Renal cortex interstitium (tissue), 11 donors: Measurements from ENCODE around the gene CUL5. TPM values are rescaled to one million over a fixed set of nuclear protein-coding genes. Genes with fewer than 3 reads are reported as not detected.
"Not testable (repeated sequence)": the region's sequence is repeated elsewhere in the genome, so short reads cannot be mapped to it uniquely, and the experiment has no call there.

Experiments
- DNase-seq, 11 donors: peaks; one replicate each; pipeline ENCODE4 v3.0.0-alpha.2; 2013; ENCODE audit warnings: low read depth in 9 of 11, low spot score in 4 of 11; ENCODE audit errors: extremely low read depth in 1 of 11
- polyA plus RNA-seq, 3 donors: library from polyadenylated mRNA; unstranded; fragments of 120-200 nt; gene quantifications; one replicate each; pipeline ENCODE4 v1.2.1, GENCODE V29; 2013; ENCODE audit not compliant: insufficient read length in 3 of 3

The CUL5 gene
- polyA plus RNA-seq, 3 donors: 39.5 to 51.6 (median 47.5) TPM

DNA sequence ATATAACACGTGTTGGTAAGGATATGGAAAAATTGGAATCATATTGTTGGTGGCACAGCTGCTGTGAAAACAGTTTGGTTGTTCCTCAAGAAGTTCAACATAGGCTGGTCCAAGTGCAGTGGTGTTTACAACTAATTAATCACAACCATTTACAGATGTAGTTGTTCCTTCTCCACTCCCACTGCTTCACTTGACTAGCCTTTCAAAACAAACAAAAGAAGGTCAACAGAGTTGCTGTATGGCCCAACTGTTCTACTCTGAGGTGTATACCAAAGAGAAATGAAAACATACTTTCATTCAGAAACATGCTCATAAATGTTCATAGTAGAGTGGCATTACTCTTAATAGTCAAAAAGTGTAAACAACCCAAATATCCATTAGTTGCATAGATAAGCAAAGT, 76.1 kb downstream of the CUL5 start:
- DNase-seq: peak in 4 of 11 donors; percentile 3 to 14 (median 8)

DNA sequence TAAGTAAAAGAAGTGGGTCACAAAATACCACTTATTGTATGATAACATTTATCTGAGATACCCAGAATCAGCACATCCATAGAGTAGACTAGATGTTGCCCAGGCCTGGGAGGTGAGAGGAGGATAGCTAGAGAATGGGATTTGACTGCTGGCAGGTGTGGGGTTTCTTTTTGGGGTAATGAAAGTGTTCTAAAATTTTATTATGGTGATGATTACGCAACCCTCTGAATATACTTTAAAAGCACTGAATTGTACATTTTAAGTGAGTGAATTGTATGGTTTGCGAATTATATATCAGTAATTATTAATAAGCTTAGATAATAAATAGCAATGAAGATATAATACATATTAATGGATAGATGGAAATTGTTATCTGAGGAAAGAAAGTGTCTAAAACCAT, 77.0 kb downstream of the CUL5 start:
- no peak for DNase-seq

DNA sequence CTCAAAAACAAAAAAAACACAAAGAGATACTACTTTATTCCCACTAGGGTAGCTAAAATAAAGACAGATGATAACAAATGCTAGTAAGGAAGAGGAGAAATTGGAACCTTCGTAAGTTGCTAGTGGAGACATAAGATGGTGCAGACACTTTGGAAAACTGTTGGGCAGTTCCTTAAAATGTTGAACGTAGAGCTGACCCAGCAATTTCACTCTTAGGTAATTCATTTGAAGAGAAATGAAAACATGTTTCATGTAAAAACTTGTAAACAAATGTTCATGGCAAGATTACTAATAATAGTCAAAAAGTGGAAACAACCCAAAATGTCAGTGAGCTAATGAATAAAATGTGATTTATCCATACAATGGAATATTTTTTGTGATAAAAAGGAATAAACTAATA, 83.4 kb downstream of the CUL5 start:
- no peak for DNase-seq

DNA sequence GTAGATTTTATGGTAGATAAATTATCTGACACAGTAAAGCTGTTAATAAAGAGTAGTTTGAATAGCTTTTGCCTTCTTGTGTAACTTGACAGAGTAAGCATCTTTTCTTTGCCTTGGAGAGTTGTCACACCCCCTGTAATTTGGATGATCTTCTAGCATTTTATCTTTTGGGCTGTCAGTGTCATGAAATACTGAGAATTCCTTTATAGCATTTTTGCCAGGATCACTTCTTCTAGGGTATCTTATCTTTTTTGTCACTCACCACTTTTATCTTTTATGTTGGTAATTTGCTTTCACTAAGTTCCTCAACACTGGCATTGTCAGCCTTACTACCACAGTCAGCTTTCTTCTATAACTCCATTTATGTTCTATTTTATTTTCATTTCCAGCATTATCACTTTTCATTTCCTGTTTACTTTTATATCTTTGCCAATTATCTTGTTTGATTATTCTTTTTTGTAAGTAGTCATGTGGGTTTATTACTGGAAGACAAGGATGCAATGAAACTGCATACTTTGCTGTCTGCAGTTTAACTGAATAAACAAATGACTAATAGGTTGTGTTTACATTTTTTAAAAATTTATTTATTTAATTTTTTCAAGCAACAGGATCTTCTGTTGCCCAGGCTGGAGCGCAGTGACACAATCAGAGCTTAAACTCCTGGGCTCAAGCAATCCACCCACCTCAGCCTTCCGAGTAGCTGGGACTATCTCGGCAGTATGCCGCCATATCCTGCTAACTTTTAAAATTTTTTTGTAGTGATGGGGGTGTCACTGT, 84.6 kb downstream of the CUL5 start:
- DNase-seq: no peak

DNA sequence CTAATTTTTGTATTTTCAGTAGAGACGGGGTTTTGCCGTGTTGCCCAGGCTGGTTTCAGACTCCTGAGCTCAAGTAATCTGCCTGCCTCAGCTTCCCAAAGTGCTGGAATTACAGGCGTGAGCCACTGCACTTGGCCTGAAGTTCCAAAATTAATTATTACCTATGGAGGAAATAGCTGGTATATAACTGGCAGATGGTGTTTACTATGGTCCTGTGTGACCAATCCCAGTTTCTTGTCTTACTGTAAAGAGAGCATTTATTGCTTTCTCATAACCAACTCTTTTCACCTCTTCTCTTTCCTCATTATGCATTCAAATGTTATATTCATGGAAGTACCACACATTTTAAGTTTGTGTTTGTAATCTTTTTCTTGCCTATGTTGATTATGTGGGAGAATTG, 88.5 kb downstream of the CUL5 start:
- DNase-seq: no peak

DNA sequence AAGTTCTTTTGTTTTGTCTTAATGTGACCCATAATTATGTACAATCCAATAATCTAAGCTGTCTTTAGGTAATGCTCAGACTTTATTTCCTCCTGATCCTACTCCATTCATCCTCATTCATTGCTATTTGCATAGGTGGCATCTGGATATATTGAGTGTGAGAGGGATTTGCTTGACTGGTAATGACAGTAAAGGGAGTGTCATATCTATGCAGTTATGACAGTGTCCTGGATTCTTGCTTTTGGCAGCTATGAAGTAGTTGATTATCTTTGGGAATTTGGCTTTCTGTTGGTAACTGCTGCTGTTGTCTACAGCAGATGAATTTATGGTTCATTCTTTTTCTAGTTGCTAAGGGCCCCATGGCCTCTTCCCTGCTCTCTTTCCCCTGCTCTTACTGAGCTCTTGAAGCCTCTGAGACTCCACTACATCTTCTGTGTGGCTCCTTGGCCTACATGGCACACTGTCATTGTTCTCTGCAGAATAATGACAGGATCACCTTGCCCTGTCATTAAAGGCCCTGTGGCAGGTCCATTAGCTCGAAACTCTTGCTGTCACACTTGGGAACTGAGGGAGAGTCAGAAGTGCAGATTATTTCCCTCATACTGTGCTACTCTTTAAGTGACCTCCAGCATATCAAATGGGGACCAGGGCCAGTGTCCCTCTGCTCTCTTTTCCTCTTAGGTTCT, 92.5 kb downstream of the CUL5 start:
- no peak for DNase-seq

DNA sequence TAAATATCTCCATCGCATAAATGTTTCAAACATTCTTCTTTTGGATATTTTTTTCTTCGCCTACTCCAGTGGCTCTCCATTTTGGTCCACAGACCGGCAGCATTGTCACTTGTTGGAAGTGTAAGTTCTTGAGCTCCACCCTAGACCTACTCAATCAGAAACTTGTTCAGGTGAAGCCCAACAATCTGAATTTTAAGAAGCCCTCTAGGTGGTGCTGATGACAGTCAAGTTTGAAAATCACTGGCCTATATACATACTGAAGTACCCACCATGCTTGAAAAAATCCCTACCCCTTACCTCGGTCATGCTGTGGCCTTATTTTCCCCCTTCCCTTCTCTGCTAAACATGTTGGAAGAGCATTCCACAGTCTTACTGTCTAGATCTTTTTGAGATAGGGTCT, 102.4 kb downstream of the CUL5 start:
- no peak for DNase-seq

DNA sequence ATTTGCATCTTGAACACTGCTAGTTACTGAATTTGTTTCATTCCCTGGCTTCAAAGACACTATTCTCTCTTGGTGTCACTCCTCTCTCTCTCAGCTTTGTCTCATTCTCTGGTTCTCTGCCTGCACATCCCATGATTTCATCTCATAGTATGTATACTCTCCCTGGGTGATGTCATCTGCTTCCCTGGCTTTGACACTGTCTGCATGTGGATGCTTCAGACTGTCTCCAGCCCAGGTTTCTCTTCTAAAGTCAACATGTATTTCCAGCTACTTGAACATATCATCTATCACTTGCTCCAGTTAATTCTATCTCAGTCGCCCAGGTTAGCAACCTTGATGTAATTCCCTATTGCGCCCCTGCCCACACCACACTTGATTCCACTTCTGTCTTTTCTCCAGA, 103.4 kb downstream of the CUL5 start:
- DNase-seq: peak in 1 of 11 donors; percentile 42

DNA sequence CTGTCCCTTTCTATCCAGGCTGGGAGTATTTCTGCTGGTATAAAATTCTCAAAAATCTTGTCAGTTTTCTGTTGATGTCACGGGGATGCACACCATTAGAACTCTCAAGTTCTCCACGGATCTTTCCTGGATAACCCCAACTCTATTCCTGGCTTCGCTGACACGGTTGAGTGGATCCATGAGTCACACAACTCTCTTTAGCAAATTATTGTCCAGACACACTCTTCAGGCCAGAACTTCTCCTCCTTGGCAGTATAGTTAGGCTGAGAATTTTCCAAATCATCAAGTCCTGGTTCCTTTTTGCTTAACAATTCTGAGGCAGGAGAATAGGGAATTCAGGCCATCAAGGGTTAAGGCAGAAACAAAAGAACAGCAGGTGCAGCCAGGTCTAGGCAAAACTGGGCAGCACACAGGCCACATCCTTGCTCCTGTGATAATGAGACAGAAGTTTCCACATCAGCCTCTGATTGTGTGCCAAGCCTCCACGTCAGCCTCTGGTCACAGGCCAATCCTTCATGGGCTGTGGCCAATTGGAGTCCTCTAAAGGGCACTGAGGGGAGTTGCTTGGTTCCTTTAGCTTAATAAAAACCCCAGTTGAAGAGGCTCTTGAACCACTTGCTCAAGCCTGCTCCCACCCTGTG, 106.9 kb downstream of the CUL5 start:
- DNase-seq: peak in 3 of 11 donors; percentile 23 to 57 (median 38)

DNA sequence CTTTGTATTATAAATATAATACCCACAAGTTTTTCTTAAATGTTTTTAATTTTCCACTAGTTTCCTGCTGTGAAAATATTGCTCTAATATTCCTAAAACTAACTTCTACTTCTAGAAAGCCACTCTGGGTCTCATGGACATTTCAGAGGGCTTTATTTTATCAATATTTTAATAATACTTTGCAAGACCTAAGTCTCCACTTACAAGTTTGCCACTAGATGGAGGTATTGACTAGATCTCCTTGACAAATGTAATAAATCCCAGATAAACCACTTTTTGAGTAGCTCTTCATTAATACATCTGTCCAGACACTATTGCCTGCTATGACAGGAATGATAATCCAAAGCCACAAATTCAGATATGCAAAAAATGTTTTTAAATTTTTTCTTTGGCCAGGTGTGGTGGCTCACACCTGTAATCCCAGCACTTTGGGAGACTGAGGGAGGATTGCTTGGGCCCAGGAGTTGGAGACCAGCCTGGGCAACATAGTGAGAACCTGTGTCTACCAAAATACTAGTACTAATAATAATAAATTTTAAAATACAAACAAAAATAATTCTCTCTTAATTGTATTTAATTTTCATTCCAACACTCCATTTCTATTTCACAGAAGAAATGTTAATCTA, 109.2 kb downstream of the CUL5 start:
- peak in 2 of 11 donors; percentile 13 to 39 for DNase-seq

DNA sequence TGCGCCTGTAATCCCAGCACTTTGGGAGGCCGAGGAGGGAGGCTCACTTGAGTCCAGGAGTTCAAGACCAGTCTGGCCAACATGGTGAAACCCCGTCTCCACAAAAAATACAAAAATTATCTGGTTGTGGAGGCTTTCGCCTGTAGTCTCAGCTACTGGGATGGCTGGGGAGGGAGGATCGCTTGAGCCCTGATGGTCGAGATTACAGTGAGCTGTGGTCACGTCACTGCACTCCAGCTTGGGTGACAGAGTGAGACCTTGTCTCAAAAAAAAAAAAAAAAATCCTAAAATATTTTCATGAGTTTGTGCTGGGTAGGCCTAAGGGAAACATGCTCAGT, 112.2 kb downstream of the CUL5 start:
- DNase-seq: not testable (repeated sequence)

DNA sequence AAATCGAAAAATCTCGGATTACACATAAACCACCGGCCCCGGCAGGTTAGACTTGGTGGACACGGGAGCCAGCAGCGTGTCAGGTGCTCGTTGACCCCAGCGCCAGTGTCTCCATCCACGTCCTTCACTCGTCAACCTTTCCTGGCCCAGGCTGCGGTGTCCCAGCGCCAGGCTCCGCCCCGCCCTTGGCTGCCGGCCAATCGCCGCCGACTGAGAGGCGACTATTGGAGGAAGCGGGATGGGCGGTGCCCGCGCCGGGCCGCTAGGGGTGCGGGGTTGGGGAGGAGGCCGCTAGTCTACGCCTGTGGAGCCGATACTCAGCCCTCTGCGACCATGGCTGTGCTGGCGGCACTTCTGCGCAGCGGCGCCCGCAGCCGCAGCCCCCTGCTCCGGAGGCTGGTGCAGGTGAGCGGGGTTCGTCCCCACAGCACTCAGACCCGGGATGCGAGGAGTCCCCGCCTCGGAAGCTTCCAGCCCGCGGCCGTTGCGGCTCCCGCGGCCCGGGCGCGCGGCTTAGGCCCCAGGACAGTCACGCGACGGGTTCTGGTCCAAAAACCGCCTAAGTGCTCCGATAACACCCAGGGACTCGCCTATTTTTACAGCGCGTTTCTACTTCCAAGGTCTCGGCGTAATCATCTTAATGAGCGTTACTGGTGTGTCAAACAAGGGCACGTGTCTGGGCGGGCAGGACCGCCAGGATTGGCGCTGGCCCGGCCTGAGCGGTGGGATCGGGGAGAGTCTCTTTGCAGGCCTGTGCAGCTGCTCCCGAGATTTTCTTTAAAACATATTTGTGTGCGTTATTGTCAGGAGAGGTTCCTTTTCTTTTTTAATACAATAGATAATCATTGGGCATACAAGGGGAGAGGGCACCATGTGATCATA, 112.8 kb downstream of the CUL5 start, which contains the start of gene ACAT1:
Gene ACAT1 (plus strand): TSS at position 294 of the 882 bp plus-strand sequence. CDS start 40 bp downstream, at position 334.
- DNase-seq: peak; percentile 74 to 92 (median 86)

DNA sequence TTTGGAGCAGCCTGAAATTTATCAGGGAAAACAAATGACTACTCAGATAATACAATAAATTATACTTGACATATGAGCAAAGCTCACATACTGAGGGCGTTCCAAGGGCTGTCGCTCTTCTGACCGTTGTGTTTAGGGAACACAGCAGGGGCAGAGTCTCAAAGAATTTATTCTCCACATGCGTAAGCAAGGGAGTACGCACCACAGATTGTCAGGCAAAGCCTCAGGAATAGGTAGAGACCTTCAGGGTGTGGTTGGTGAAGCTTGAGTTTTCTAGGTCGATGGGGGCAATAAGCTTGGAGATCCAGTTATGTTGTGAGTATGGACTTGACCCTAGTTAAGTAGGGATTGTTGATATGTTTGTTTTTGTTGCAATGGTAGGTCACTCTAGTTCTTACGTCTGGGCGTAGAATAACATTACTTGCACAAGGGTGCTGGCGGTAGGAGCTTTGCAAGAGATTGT, 113.5 kb downstream of the CUL5 start:
- peak in 2 of 11 donors; percentile 18 to 29 for DNase-seq

DNA sequence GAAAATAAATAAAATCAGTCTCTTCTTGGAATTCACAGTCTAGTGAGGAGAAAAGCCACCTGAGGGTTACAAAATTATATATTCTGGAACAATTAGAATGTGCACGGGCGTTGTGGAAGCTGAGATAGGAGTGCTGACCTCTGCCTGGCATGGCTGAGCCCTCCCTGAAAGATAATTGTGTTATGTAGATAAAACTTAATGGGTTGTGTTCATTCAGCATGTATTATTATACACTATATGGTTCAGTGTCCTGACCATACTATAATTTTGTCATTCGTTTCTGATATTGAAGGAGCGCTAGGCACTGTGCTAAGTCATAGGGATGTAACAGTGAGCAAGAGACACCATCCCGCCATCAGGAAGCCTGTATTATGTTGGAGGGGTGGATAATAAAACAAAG, 116.4 kb downstream of the CUL5 start:
- no peak for DNase-seq

DNA sequence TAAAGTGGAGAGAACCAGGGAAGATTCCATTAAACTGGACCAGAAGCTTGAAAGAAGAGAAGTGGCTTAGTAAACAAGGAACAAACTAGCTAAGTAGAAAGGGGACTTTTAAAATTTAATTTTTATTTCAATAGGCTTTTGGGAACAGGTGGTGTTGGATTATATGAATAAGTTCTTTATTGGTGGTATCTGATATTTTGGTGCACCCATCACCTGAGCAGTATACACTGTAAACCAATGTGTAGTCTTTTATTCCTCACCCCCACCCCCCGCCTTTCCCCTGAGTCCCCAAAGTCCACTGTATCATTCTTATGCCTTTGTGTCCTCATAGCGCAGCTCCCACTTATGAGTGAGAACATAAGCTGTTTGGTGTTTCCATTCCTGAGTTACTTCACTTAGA, 120.1 kb downstream of the CUL5 start:
- DNase-seq: no peak

DNA sequence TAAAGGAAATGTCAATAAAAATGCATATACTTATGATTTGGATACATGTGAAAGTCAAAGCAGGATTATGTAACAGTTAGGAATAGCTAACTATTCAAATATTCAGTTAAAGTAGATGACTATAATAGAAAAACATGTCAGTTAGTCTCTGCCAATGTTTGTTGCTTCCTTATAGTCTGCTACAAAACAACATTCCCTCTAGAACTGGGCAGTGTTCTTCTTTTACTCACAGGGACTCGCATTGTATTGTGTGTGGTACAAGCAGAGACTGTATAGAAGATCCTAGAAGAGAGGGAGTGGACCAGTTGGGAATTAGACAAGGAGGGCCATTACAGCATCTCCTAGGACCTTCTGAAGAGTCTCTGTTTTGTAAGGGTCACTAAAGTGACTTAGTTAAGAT, 123.3 kb downstream of the CUL5 start:
- no peak for DNase-seq

DNA sequence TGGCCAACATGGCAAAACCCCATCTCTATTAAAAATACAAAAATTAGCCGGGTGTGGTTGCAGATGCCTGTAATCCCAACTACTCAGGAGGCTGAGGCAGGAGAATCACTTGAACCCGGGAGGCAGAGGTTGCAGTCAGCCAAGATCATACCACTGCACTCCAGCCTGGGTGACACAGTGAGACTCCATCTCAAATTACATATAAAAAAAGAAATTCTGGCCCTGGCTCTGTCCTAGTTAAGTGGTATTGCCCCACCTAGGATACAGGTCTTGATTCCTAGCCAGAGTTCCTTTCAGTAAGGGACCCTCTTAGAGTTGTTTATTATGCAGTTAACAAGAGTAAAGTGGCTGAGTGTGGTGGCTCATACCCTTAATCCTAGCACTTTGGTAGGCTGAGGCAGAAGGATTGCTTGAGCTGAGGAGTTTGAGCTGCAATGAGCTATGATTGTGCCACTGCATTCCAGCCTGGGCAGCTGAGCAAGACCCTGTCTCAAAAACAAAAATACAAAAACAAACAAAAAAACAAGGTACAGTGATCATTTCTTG, 124.4 kb downstream of the CUL5 start:
- not testable (repeated sequence) for DNase-seq

DNA sequence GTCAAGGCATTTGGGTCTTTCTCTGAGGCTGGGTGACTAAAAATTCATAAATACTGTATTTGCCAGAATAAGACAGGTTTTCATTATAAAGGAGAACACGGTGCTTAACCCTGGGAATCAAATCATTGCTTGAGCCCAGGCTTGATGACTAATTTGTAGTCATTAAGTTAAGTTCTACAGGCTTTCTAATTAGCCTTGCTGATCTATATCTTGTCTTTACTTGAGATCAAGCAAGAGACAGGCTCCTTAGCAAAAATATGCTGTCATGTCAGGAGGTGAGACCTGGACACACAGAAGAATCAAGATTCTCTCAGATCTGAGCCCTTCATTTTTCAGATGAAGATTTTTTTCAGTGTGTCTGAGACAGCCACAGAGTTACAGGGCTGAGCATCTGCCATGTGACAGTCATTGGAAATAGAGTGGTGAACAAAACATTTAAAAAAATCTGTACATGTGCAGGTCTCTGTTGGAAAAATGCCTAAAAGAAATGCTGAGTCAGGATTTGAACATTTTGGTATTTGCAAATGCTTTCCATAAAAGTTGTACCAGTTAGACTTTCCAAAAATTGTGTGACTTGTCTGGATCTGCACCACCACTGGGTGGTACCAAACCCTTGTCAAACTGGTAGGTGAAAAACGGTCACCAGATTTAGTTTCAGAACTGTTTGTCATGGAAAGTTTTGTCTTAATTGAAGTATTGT, 127.3 kb downstream of the CUL5 start:
- no peak for DNase-seq
